GM18502 (cell line): Measurements from ENCODE around the gene BRMS1L.
"Not testable (repeated sequence)": the region's sequence is repeated elsewhere in the genome, so short reads cannot be mapped to it uniquely, and the experiment has no call there.

ENCODE experiments used
- ATAC-seq: cut with Tn5 transposase; IDR thresholded peaks from one replicate; pipeline ENCODE4 v1.9.1; 2021; ENCODE audit warnings: mild to moderate bottlenecking; ENCODE audit not compliant: unreplicated experiment, poor library complexity

Gene BRMS1L

DNA sequence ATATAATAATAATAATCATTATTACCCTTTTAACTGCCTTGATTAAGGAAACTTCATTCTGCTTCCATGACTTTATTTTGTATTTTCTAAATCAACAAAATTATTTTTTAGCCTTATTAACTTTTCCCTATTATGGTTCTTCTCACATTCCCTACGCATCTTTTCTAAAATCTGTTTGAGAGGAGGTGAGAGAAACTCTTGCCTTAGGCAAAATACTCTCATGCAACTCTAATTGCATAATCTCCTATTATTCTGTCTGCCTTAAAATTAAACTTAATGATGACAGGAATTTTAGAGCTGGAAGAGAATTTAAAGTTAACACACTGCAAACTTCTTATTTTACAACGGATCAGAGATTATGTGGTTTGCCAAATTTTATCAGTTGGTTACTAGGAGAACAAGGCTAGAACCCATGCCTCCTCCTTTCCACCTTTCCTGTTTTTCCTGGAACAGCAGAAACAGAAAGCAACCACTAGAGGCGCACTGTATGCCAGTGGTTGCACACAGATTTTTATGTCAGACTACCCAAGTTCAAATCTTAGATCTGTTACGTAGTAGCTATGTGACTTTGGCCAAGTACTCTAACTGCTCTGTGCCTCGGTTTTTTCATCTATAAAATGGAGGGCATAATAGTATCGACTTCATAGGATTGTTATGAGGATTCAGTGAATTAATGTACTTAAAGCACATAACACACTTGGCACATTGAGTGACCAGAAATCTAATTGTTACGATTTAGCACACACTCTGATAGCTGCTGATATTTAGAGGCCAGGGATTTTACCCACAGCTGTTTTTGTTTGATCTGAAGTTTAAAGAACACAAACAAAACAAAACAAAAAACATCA, 4.3 kb upstream of the BRMS1L start:
- ATAC-seq: no peak

DNA sequence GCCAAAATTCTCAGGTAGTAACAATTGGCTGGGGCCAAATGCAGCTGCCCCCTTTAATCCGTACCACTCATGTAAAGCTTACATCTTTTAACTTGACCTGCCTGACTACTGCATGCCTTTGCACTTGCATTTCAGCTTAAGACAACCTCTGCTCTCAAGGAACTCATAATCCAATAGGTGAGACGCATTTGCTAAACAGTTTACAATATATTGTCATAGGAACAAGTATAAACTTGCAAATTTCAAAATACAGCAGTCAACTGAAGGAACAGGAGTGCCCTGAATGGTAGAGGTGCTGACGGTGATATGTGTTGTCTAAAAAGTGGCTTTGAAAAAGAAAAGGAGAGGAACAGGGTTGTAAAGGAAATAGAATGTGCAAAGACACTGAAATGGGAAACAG, 3.6 kb upstream of the BRMS1L start:
- ATAC-seq: no peak

DNA sequence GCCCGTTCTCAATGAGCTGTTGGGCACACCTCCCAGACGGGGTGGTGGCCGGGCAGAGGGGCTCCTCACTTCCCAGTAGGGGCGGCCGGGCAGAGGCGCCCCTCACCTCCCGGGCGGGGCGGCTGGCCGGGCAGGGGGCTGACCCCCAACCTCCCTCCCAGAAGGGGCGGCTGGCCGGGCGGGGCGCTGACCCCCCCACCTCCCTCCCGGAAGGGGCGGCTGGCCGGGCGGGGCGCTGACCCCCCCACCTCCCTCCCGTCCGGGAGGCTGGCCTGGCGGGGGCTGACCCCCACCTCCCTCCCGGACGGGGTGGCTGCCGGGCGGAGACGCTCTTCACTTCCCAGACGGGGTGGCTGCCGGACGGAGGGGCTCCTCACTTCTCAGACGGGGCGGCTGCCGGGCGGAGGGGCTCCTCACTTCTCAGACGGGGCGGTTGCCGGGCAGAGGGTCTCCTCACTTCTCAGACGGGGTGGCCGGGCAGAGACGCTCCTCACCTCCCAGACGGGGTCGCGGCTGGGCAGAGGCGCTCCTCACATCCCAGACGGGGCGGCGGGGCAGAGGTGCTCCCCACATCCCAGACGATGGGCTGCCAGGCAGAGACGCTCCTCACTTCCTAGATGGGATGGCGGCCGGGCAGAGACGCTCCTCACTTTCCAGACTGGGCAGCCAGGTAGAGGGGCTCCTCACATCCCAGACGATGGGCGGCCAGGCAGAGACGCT, 1.5 kb upstream of the BRMS1L start:
- ATAC-seq: not testable (repeated sequence)

DNA sequence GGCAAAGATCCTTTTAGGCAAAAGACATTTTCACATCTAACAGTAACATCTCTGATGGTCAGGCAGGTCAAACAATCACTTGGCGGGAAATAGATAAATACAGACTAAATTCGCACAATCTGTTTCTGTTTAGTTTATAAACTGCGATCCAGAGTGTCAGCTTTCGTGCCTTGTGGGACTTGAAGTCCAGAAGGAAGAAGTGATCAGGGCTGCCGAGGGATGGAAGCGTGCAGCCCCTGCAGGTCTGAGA, 245 bp upstream of the BRMS1L start:
- no peak for ATAC-seq

DNA sequence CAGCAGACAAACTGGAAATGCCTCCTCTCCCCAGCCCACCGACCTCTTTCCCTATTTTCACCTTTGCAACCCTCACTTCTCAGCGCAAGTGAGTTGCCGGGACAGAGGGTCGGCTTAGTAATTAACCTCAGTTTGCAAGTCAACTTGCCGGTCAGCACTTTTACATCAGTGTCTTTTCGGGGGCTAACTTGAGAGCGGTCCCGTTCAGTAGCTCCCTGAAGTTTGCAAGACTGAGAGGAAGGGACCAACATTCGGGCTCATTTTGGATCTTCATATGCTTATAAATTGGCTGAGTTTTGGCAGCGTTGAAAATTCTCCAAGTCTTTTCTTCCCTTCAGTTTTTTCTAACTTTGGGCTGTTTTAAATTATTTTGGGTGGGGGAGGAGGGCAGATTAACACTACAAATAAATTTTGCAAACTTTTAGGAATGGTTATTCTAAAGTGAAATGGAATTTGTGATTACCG, 846 bp downstream of the BRMS1L start:
- peak; percentile 9 for ATAC-seq

DNA sequence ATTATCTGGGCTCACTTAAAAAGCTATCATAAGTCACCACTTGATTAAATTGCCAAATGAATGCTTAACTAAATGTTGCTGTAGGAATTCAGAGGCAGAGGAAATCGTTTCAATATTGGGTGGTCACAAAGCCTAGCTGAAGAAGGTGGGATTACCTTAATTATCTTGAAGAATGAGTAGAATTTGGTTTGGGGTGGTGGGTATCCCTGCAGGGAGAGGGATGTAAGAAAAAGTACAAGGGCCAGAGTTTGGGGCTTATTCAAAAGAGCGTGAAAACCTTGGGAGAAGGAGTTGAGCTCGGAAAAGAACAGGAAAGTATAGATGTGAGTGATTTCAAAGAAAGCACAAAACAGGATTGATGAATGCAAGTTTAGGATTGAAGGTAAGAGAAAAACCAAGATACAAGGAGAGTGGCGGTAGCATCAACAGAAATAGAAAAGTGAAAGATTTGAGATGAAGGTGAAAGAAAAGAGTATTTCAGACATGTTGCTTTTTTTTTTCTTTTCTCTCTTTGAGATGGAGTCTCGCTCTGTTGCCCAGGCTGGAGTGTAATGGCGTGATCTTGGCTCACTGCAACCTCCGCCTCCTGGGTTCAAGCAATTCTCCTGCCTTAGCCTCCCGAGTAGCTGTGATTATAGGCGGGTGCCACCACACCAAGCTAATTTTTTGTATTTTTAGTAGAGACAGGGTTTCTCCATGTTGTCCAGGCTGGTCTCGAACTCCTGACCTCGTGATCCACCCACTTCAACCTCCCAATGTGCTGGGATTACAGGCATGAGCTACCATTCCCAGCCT, 1.7 kb downstream of the BRMS1L start:
- no peak for ATAC-seq

DNA sequence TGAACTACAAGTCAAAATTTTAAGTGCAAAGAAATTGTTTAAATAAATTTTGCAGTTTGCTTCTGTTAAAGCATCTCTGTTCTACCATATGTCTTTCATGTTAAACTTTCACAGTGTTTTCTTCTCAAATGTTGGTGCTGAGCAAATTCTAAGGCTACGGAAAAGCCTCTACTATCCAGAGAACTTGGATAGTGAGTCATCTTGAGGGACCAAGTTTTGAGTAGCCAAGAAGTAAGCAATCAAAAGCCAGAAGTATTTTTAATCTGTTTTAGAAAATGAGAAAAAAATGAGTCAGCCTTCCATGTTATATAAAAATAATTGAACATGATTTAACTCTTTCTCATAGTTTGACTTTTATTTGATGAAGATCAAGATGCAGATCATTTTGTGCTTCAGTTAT, 3.3 kb downstream of the BRMS1L start:
- ATAC-seq: no peak

DNA sequence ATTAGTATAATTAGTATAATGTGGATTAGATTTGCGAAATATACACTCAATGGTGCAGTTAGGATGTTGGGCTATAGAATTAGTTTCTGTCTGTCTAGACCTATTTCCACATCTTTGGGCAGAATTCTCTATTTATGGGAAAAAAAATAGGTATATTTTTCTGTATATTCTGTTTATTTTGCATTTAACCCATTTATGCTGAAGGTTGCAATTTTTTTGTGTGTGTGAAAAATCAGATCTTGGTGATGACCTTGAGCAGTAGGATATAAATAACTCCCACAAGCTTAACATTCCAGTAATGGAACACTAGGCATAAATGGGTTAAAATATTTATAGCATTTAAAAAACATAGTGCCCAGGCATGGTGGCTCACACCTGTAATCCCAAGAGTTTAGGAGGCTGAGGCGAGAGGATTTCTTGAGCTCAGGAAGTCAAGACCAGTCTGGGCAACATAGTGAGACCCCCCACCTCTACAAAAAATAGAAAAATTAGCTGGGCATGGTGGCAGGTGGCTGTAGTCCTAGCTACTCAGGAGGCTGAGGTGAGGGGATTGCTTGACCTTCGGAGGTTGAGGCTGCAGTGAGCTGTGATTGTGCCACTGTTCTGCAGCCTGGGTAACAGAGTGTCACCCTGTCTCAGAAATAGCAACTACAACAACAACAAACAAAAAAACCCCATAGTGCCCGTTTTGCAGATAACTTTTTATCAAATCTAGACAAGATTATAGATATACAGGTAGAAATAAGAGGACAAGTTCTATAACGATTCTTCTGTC, 9.3 kb downstream of the BRMS1L start:
- no peak for ATAC-seq

DNA sequence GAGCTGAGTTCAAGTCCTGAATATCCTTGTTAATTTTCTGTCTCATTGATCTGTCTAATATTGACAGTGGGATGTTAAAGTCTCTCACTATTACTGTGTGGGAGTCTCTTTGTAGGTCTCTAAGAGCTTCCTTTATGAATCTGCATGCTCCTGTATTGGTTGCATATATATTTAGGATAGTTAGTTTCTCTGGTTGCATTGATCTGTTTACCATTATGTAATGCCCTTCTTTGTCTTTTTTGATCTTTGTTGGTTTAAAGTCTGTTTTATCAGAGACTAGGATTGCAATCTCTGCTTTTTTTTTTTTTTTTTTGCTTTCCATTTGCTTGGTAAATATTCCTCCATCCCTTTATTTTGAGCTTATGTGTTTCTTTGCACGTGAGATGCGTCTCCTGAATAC, 15.6 kb downstream of the BRMS1L start:
- ATAC-seq: not testable (repeated sequence)

DNA sequence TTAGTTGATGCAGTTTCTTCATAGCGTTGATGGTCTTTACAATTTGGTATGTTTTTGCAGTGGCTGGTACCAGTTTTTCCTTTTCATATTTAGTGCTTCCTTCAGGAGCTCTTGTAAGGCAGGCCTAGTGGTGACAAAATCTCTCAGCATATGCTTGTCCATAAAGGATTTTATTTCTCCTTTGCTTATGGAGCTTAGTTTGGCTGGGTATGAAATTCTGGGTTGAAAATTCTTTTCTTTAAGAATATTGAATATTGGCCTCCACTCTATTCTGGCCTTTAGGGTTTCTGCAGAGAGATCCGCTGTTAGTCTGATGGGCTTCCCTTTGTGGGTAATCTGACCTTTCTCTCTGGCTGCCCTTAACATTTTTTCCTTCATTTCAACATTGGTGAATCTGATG, 16.1 kb downstream of the BRMS1L start:
- ATAC-seq: not testable (repeated sequence)

DNA sequence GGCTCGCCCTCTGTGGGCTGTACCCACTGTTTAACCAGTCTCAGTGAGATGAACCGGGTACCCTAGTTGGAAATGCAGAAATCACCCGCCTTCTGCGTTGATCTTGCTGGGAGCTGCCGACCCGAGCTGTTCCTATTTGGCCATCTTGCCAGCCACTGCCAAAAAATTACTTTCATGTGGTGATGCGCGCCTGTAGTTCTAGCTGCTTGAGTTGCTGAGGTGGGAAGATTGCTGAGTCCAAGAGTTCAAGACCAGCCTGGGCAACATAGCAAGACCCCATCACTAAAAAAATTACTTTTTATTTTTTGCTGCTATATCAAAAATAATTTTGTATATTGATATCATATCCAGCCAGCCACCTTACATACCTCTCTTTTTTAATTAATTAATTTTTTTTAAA, 18.4 kb downstream of the BRMS1L start:
- no peak for ATAC-seq

DNA sequence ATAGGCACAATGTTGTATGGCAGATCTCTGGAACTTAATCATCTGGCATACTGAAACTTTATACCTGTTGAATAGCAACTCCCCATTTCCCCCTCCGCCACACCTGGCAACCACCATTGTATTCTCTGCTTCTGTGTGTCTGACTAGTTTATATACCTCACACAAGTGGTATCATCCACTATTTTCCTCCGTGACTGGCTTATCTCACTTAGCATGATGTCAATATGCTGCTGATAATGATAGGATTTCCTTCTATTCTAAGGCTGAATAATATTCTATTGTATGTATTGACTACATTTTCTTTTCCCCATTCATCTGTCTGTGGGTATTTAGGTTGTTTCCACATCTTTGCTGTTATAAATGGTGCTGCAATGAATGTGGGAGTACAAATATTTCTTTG, 21.5 kb downstream of the BRMS1L start:
- no peak for ATAC-seq

DNA sequence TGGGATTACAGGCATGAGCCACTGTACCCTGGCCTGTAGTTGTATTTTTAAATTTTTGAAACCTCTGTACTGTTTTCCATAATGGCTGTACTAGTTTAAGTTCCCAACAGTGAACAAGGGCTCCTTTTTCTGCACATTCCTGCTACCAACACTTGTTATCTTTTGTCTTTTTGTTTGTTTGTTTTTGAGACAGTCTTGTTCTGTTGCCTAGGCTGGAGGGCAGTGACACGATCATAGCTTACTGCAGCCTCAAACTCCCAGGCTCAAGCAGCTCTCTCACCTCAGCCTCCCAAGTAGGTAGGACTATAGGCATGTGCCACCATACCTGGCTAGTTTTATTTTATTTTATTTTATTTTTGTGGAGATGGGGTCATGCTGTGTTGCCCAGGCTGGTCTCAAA, 23.0 kb downstream of the BRMS1L start:
- no peak for ATAC-seq

DNA sequence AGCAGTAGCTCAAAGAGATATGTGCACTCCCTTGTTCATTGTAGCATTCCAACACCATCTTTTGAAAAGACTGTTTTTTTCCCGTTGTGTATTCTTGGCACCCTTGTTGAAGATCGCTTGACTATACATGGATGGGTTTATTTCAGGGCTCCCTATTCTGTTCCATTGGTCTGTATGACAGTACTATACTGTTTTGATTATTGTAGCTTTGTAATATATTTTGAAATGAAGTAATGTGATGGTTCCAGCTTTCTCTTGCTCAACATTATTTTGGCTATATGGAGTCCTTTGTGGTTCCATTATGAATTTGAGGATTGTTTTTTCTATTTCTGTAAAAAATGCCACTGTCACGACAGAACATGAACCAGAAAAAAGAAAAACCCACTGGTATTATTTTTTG, 25.7 kb downstream of the BRMS1L start:
- ATAC-seq: no peak

DNA sequence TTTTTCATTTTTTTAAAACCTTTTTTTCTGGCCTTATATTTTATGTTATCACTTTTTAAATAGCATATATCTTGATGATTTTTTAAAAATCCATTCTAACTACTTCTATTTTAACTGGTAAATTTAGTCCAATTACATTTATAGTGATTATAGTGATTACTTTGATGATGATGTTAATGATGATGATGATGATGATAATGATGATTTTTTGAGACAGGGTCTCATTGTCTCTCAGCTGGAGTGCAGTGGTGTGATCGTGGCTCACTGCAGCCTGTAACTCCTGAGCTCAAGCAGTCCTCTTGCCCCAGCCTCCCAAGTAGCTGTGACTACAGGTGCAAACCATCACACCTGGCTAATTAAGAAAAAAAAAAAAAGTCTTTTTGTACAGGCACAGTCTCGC, 27.1 kb downstream of the BRMS1L start:
- ATAC-seq: no peak

DNA sequence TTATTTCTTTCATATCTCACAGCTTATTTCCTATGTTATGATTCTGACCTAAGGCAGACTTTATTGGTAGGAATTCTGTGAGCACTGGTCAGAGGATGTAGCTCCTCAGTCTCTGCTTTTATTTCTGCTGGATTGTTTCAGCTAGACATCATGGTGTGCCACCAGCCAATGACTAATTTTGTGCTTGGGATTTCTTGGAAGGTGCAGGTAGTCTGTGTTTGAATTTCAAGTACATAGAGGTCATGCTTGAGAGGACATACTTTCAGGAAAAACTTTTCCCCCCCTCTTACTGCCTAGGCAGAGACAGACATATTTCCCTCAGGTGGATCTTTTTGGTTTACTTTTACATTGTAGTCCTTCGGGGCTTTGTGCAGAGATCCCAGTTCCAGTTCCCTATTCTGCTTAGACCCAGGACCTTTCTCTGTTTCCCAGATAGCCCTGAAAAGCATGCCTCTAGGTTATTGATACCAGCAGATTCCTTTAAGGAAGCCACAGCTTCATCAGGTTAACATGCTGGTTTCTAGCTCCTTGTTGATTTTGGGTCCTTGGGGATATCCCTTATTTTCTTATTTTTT, 28.6 kb downstream of the BRMS1L start:
- ATAC-seq: no peak

DNA sequence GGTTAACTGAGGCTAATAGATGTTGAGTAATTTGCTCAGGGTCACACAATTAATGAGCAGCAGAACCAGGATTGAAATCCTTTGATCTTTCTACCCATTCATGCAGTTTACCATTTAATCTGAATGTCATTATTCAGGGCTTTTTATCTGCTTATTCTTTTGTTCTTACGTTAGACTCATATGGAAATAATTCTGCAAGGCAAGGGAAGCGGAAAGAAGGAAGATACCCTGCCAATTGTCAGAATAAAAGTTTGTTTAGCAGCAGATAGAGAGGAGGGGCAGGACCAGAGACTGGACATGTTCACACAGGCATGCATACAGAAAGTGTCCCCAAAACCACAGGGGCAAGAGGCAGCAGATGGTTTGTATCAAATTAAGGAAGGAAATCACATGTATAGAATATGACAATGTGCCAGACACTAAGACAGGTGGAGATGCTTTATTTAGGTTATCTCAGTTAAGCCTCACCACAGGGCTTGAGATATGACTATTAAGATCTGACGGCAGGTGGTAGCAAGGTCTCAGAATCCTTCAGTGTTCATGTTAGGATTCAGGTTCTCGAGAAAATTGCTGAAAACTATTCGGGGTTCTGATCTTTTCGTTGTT, 29.8 kb downstream of the BRMS1L start:
- peak; percentile 96 for ATAC-seq

DNA sequence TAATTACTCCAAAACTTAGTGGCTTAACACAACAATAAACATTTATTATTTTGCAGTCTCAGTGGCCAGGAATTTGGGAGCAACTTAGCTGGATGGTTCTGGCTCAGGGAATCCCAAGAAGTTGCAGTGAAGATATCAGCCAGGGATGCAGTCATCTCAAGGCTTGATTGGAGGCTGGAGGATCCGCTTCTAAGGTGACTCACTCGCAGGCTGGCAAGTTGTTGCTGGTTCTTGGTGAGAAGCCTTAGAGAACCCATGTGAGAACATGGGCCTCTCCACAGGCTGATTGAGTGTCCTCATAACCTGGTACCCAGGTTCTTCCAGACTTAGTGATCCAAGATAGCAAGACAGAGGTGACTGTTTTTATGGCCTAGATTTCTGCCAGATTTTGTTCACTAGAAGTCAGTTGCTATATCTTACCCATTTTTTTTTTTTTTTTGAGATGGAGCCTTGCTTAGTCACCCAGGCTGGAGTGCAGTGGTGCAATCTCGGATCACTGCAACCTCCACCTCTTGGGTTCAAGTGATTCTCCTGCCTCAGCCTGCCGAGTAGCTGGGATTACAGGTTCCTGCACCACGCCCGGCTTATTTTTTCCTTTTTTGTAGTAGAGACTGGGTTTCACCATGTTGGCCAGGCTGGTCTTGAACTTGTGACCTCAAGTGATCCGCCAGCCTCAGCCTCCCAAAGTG, 32.5 kb downstream of the BRMS1L start:
- ATAC-seq: no peak

DNA sequence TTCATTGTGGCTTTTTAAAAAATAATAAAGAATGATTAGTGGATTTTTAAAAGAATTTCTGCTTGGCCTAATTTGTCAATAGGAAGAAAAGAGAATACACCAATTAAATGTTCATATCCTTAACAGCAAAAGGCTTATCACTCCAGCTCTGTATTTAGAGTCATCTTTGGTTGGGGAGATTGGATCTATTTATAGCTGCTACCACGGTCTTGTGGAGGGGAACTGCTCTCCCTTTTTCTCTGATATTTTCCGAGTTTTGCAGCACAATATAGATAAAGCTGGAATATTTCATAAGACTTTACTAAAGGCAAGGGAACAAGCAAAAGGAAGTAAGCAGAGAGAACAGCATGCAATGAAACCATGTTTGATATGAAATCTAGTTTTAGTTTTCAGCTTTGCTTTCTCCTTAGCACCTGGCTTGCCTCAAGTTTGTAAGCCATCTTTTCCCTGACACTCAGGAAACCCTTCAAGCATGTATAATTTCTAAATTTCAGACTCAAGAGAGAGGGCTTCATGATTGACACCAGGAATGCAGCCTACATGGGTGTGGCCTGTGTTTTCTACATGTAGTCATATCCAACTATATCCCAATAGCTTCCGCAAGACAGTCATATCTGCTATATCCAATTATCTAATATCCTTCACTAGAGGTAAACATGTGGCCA, 35.2 kb downstream of the BRMS1L start:
- peak; percentile 65 for ATAC-seq
